GM18502 (cell line): ENCODE data around the gene FARS2.

ENCODE experiments used
- ATAC-seq: cut with Tn5 transposase; IDR thresholded peaks from one replicate; pipeline ENCODE4 v1.9.1; 2021; ENCODE audit warnings: mild to moderate bottlenecking; ENCODE audit not compliant: unreplicated experiment, poor library complexity

The FARS2 gene

GRCh38 chr6:5260661-5261544, at the start of gene FARS2, which contains the start of gene LYRM4:
FARS2 (plus strand) TSS chr6:5261513.
LYRM4 (minus strand) TSS chr6:5260950; CDS start chr6:5260733, 217 bp downstream.
- ATAC-seq: peak; percentile 79

DNA sequence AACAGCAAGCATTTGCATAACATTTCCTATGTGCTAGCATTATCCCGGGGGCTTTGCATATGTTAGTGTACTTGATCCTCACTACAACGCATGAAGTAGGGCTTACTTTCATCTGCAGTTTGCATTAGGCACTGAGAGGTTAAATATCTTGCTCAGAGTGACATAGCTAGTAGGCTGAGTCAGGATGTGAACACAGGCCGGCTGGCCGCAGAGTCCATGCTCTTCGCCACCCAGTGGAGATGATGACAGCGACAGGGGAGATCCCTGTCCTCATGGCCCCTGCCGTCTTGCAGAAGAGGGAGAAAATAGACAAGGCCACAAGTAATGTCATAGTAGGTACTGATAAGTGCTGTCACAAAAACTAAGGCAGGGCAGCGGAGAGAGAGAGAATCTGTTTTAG, 47.5 kb upstream of the FARS2 start:
- no peak for ATAC-seq

DNA sequence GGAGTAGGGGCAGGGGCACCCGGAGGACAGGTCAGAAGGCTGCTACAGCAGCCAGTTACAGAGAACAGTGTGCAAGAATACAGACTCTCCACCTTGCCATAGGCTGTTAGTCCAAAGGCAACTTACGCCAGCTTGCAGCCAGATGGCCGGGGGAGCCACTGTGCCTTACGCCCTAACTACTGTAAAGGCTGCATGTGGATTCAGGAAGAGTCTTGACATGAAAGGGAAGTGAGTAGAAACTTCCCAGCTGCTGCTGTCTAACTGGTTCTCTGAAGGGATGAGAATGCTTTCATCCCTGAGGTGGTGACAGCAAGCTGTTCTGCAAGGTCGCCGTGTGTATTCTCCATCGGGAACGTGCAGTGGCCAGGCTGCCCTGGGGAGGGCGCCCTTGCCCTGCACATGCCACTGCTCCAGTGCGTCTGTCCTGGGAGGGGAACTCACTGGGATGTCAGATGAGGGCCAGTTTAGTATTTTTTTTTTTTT, 46.7 kb upstream of the FARS2 start:
- ATAC-seq: no peak

DNA sequence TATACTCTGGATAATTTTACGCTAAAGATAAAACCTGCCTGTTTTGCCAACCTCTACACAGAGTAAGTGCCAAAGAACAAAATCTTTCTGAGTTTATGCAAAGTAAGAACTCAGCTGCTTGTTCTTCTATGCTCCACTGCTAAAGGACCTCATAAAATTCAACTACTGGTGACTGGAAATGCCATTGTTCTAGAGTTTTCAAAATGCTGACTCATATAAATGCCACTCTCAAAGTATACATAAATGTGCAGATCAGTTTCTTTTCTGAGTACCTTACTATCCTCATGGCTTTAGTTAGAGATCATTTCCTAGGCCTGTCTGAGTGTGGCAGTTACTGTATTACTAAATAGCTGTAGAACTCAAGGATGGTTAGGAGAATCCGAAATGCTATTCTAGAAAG, 46.2 kb upstream of the FARS2 start:
- ATAC-seq: no peak

- ATAC-seq: no peak
These were observed 45.5 kb upstream of the FARS2 start for GRCh38 chr6:5215799-5216198.

DNA sequence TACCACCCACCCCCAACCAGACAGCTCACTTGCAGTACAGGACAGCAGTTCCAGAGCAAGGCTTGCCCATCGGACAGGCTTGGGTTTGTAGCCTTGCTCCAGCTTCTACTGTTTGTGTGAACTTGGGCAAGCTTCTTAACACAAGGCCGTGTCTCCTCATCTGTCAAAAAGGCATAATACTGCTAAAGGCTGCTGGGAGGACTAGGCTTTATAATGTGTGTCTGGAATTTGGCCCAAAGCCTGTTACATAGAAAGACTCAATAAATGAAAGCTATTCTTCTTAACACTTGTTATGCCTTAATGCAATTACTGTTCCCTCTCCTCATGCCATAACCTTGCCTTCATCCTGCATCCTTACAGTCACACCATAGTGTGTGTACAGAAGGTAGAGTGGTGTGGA, 44.0 kb upstream of the FARS2 start:
- no peak for ATAC-seq

GRCh38 chr6:5219011-5219691, 42.2 kb upstream of the FARS2 start:
- no peak for ATAC-seq

DNA sequence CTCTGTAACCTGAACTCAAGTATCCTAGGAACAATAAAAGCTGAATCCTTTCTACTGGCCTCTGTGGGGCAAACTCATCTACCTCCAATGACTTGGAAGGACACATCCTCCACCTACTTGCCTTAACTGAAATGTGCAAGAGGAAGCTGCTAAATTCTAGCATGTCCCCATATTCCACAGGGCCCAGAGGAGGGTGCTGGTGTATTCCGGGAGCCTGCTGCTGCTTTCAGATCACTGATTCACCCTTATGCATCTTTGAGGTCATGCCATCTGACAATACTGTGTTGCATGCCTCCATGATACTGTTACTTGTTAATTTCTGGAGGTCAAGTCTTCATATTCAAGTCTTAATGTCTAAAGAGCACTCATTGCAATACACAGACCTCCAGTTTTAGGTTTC, 40.9 kb upstream of the FARS2 start:
- ATAC-seq: no peak

GRCh38 chr6:5223309-5223708, 38.0 kb upstream of the FARS2 start:
- no peak for ATAC-seq

- no peak for ATAC-seq
These were observed 32.0 kb upstream of the FARS2 start for GRCh38 chr6:5229356-5229755.

- ATAC-seq: no peak
These were observed 31.2 kb upstream of the FARS2 start for GRCh38 chr6:5230081-5230480.

- no peak for ATAC-seq
These were observed 30.0 kb upstream of the FARS2 start for GRCh38 chr6:5231289-5231688.

DNA sequence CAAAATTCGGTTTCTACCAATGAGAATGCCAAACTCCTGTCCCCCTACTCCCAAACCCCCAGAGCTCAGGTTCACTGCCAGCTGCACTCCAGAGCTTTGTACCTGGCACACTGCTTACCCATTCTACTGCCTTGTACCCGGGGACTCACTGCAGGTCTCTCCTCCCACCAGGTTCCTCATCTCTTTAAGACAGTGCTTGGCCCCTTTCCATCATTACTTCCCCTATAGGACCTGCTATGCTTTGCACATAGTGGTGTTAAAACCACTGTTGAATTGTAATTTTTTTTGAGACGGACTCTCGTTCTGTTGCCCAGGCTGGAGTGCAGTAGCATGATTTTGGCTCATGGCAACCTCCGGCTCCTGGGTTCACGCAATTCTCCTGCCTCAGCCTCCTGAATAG, 26.4 kb upstream of the FARS2 start:
- ATAC-seq: no peak

DNA sequence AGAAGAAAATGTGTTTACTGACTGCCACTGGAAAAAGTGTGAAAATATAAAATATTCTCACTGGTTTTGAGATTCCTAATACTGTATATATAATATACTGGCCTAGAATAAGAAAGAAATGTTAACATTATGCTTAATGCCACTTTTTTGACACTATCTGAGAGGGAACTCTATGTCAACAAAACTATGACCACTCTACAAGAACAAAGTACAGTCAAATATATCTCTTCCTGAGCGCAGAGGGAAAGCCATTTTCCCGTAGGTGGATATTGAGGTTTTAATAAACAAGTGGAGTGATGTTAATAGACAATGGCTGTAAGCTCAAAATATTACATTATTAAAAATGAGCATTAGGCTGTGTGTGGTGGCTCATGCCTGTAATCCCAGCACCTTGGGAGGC, 25.5 kb upstream of the FARS2 start:
- ATAC-seq: no peak

- ATAC-seq: no peak
These were observed 23.5 kb upstream of the FARS2 start for GRCh38 chr6:5237805-5238204.

DNA sequence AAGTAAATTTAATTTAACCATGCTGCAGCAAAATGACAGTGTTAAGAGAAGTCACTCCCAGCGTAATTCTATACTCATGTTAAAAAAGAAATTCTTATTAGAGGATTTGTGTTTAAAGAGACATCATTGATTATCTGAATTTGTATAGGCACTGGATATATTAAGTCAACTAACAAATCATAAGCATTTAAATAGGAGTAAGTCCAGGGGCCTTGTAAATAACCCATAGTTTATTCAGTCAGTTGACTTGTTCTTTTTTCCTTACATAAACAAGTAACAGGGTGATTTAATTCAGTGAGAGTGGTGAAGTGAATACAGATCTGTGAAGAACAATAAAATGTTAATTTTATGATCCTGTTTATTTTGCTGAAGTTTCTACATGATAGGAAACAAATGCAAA, 23.0 kb upstream of the FARS2 start:
- no peak for ATAC-seq

DNA sequence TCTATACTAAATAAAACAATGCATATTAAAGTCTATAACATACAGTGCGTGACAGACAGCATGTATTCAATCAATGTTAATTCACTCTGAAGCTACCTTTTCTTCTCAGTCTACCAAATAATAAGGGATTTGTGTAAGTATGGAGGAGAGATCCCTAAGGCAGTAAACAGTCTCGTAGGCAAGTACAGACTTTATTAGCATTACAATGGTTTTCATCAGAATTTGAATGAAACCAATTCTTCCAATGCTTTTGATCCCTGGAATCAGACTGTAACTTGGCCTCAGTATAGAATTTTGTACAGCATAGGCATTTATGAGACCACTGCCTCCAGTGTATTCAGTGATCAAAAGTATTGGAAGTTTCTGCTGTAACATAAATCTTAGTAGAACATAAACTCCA, 20.1 kb upstream of the FARS2 start:
- no peak for ATAC-seq

DNA sequence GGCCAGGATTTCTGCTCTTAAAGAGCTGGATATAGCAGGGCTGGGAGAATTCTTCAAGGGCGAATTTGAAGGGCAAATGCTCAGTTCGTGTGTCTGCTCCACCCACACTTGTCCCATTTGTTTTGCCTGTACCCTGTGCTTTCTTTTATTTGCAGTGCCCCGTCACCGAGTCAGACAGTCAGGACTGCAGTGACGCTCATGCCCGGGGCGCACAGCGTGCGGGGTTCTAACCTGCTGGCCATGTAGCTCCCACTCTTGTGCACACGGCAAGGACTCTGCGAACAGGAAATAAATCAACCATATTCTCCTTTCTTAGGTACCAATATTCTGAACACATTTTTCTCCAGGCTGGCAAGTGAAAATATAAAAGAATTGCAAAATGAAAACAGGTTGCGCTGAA, 18.2 kb upstream of the FARS2 start:
- ATAC-seq: no peak

DNA sequence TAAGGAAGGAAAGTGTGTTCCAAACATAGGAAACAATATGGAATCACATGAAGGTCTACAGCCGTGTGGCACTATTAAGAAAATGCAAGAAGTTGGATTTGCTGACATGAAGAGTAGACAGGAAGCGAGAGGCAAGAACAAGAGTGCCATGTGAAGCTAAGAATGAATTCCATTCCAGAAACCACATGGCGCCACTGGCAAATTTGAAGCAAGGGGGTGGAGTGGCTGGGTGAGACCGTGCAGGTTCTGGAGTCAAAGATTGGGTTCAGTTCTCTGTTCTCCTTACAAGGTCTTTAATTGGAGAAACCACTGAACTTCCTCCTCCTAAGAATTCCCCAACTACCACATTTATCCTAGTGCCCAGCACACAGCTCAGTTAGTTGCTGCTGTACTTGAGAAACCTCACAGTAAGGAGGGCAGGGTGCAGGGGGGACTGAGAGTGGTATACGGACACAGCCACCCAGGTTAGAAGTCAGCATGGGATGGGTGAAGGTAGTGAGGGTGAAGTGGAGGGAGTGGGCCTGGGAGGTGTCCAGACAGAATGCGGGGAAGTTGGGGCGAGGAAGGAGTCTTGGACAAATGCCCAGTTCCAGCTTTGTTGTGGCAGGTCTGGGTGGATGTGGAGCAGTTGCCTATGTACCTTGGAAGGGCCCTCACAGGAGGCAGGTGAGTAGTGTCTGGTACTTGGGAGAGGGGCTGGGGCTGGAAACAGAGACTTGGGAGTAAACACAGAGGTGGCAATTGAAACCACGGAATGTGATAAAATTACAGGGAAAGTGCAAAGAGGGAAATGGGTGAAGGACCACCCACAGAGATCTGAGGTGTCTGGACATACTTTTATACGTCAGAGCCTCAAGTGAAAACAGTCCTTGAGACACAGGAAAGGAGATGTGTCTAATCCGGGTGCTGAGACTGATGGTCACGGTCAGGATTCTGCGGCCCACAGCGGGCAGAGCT, 14.9 kb upstream of the FARS2 start:
- no peak for ATAC-seq

DNA sequence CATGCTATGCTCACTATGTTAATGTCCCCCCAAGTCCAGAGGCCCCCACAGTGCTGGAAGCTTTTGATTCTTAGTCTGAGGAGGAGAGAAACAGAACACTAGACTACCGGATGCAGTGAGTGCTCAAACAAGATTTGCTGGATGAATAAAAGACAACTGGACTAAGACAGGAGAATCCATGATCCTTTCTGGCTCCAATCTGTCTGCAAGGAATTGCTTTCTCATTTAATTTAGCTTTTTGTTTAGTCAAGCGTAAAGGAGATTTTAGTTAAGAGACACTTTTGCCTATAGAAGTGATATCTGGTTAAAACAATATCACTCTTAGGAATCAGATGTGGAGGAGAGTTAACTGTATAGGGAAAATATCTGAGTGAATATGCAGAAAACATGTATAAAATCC, 14.1 kb upstream of the FARS2 start:
- no peak for ATAC-seq
